Measurements from ENCODE around the gene CDK1.

- no peak for TF ChIP-seq CTCF (conservative IDR thresholded peaks at IDR 0.05)
- TF ChIP-seq EZH2 (IDR thresholded peaks at IDR 0.05; ENCODE audit: low read depth), result no peak
Observed at GRCh38 chr10:60735244-60735643, 43.0 kb upstream of the CDK1 start.
